Mesenchymal stem cell (in vitro differentiated cells and primary cell): ENCODE data around the gene AP4B1.

ENCODE experiments used
- DNase-seq: peaks from one replicate; pipeline ENCODE4 v3.0.0-alpha.2; 2013
- H2AFZ ChIP-seq: one replicate; pipeline ENCODE4 v1.6.1; 2013; ENCODE audit warnings: low read depth, mild to moderate bottlenecking, control low read depth, inconsistent platforms, low read length, moderate library complexity
- H2AK5ac ChIP-seq: 2 replicates; pipeline ENCODE4 v1.6.1; 2013; ENCODE audit warnings: low read length, moderate library complexity, mild to moderate bottlenecking, inconsistent platforms; ENCODE audit not compliant: severe bottlenecking
- H2BK120ac ChIP-seq: one replicate; pipeline ENCODE4 v1.6.1; 2013; ENCODE audit warnings: low read depth, mild to moderate bottlenecking, inconsistent platforms, low read length, moderate library complexity
- H2BK12ac ChIP-seq, 2 experiments: one replicate each; pipeline ENCODE4 v1.6.1; 2013; ENCODE audit warnings: inconsistent platforms in 2 of 2, low read length in 2 of 2, mild to moderate bottlenecking in 2 of 2, moderate library complexity in 2 of 2, control low read depth in 1 of 2
- H2BK15ac ChIP-seq: one replicate; pipeline ENCODE4 v1.6.1; 2013; ENCODE audit warnings: mild to moderate bottlenecking, low read depth, inconsistent platforms; ENCODE audit not compliant: poor library complexity, severe bottlenecking
- H2BK5ac ChIP-seq: 2 replicates; pipeline ENCODE4 v1.6.1; 2013; ENCODE audit warnings: low read depth, mild to moderate bottlenecking, low read length, control low read depth, inconsistent platforms; ENCODE audit not compliant: poor library complexity, severe bottlenecking
- H3K14ac ChIP-seq, 2 experiments: one replicate each; pipeline ENCODE4 v1.6.1; 2013; ENCODE audit warnings: inconsistent platforms in 2 of 2, low read length in 2 of 2, control low read depth in 1 of 2, mild to moderate bottlenecking in 1 of 2, moderate library complexity in 1 of 2
- H3K18ac ChIP-seq, 2 experiments: one replicate each; pipeline ENCODE4 v1.6.1; 2013; ENCODE audit warnings: inconsistent platforms in 2 of 2, low read length in 2 of 2, control low read depth in 1 of 2, low read depth in 1 of 2, mild to moderate bottlenecking in 1 of 2
- H3K23ac ChIP-seq, 2 experiments: one replicate each; pipeline ENCODE4 v1.6.1; 2013; ENCODE audit warnings: inconsistent platforms in 2 of 2, low read length in 2 of 2, mild to moderate bottlenecking in 2 of 2, moderate library complexity in 2 of 2, control low read depth in 1 of 2
- H3K27ac ChIP-seq: 2 replicates; pipeline ENCODE4 v1.5.1; 2013; ENCODE audit warnings: mild to moderate bottlenecking, moderate library complexity, low read length, control low read depth, inconsistent platforms; ENCODE audit not compliant: poor library complexity, severe bottlenecking
- H3K27me3 ChIP-seq, 2 experiments: 2 replicates each; pipeline versions ENCODE4 v1.6.1 to v1.7.0; 2013; ENCODE audit warnings: low read length in 2 of 2, mild to moderate bottlenecking in 2 of 2, moderate library complexity in 2 of 2, control low read depth in 1 of 2, inconsistent platforms in 1 of 2; ENCODE audit not compliant: control insufficient read depth in 1 of 2, insufficient read depth in 1 of 2
- H3K36me3 ChIP-seq, 2 experiments: 2 replicates each; pipeline versions ENCODE4 v1.6.1 to v1.7.0; 2013; ENCODE audit warnings: low read length in 2 of 2, control low read depth in 1 of 2, inconsistent platforms in 1 of 2, low read depth in 1 of 2, mild to moderate bottlenecking in 1 of 2; ENCODE audit not compliant: insufficient read depth in 2 of 2, control insufficient read depth in 1 of 2
- H3K4ac ChIP-seq, 2 experiments: one replicate each; pipeline ENCODE4 v1.6.1; 2013; ENCODE audit warnings: inconsistent platforms in 2 of 2, low read length in 2 of 2, mild to moderate bottlenecking in 2 of 2, moderate library complexity in 2 of 2, control low read depth in 1 of 2, low read depth in 1 of 2
- H3K4me1 ChIP-seq: 2 replicates; pipeline ENCODE4 v1.6.1; 2013; ENCODE audit warnings: low read depth, low read length, control low read depth; ENCODE audit not compliant: control insufficient read depth, insufficient read depth
- H3K4me2 ChIP-seq: 2 replicates; pipeline ENCODE4 v1.6.1; 2013; ENCODE audit warnings: low read length, mild to moderate bottlenecking, inconsistent platforms; ENCODE audit not compliant: poor library complexity, severe bottlenecking
- H3K4me3 ChIP-seq, 2 experiments: 2 replicates each; pipeline versions ENCODE4 v1.5.1 to v1.7.0; 2013; ENCODE audit warnings: low read length in 2 of 2, mild to moderate bottlenecking in 2 of 2, control low read depth in 1 of 2, low read depth in 1 of 2; ENCODE audit not compliant: insufficient read depth in 1 of 2
- H3K79me1 ChIP-seq: replicated peaks from 2 replicates; pipeline ENCODE4 v1.6.1; 2013; ENCODE audit warnings: mild to moderate bottlenecking, control low read depth, low read length, inconsistent platforms; ENCODE audit not compliant: poor library complexity, severe bottlenecking
- H3K9ac ChIP-seq: 2 replicates; pipeline ENCODE4 v1.7.0; 2013; ENCODE audit warnings: mild to moderate bottlenecking, low read length, moderate library complexity
- H3K9me3 ChIP-seq: 2 replicates; pipeline ENCODE4 v1.7.0; 2013; ENCODE audit warnings: mild to moderate bottlenecking, low read length; ENCODE audit not compliant: control insufficient read depth
- H4K8ac ChIP-seq: one replicate; pipeline ENCODE4 v1.6.1; 2013; ENCODE audit warnings: inconsistent platforms, mild to moderate bottlenecking, low read length, moderate library complexity
- H4K91ac ChIP-seq: one replicate; pipeline ENCODE4 v1.6.1; 2013; ENCODE audit warnings: mild to moderate bottlenecking, low read length, inconsistent platforms
- WGBS: methylation state at CpG from one replicate; pipeline ENCODE4 v1.1.7; 2013; ENCODE audit warnings: mixed read lengths; 5-methylcytosine and 5-hydroxymethylcytosine counted together

AP4B1 gene

DNA sequence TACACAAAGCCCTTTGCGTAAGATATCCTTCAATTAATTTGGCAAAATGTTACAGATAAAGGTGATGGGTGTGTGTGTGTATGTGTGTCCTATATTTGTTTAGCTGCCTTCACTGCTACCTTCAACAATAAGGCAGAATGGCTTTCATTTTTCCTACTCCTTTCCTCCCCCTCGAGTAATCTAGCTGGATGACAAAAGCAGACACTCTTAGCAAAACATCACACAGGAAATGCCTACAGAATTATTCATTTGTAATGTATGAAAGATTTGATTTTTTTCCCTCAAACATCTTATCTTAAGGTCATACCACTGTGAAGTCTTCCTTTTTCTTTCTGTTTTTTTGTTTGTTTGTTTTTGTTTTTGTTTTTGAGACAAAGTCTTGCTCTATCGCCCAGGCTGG lies 43.7 kb downstream of the AP4B1 start:
- Histone ChIP-seq H3K79me1 (no peaks in the 10 kb centered on the region), H2AFZ (no peak overlapping the region), H3K23ac (no peak overlapping the region), H2BK120ac (no peak overlapping the region), H4K91ac (no peak overlapping the region), H3K18ac (peak overlapping the region in 1 of 2 experiments; percentile 21), H2AK5ac (no peak overlapping the region), H2BK12ac (no peak overlapping the region), H3K27ac (peak overlapping the region; percentile 55), H2BK15ac (no peak overlapping the region), H3K36me3 (no peaks in the 10 kb centered on the region), H3K4me1 (peaks cover 2% of the 10 kb centered on the region), H2BK5ac (no peak overlapping the region), H3K4ac (no peak overlapping the region), H3K4me3 (peak overlapping the region in 1 of 2 experiments; percentile 22), H3K27me3 (no peaks in the 10 kb centered on the region), H4K8ac (no peak overlapping the region), H3K9ac (peak overlapping the region; percentile 79), H3K14ac (no peak overlapping the region), H3K9me3 (no peaks in the 10 kb centered on the region), H3K4me2 (no peak overlapping the region)
- 65% methylated on average over 2 of the region's 3 CpGs for WGBS
- peak; percentile 67 for DNase-seq

DNA sequence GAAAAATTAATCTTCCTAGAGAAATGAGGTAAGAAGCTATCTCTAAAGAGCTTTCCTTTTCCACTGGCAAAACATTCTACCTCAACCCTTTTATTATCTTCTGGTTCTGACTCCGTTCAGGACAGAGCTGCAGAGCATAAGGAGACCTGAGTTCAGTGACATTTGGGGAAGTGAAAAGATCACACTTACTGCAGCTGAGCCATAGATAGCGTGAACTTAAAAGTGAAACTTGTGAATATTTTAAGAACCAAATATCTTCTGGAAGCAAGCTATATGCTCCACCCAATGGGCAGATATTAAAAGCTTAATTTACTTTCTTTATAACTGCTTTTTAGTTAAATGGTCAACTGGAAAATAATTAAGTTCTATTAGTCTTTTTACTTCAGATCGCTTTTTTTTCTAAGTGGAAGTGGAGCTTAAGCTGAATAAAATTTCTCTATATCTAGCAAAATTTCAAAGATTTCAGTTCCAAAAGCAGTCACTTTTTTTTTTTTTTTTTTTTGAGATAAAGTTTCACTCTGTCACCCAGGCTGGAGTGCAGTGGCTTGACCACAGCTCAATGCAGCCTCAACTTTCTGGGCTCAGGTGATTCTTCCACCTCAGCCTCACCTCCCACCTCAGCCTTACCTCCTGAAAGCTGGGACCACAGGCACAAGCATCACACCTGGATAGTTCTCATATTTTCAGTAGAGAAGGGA lies 45.0 kb downstream of the AP4B1 start:
- Histone ChIP-seq H2BK12ac (peak overlapping the region in 1 of 2 experiments; percentile 54), H3K27me3 (no peaks in the 10 kb centered on the region), H3K18ac (no peak overlapping the region), H3K79me1 (no peaks in the 10 kb centered on the region), H2AFZ (no peak overlapping the region), H3K4me2 (no peak overlapping the region), H3K9ac (peak overlapping the region; percentile 79), H2BK15ac (no peak overlapping the region), H3K14ac (no peak overlapping the region), H3K4ac (peak overlapping the region in 1 of 2 experiments; percentile 26), H2AK5ac (peak overlapping the region; percentile 92), H3K4me1 (peaks cover 2% of the 10 kb centered on the region), H2BK120ac (no peak overlapping the region), H3K36me3 (no peaks in the 10 kb centered on the region), H3K23ac (no peak overlapping the region), H3K27ac (no peak overlapping the region), H4K91ac (no peak overlapping the region), H3K9me3 (no peaks in the 10 kb centered on the region), H4K8ac (no peak overlapping the region), H2BK5ac (no peak overlapping the region), H3K4me3 (peak overlapping the region in 1 of 2 experiments; percentile 60)
- 100% methylated on average over 1 of the region's 3 CpGs for WGBS
- no peak for DNase-seq

DNA sequence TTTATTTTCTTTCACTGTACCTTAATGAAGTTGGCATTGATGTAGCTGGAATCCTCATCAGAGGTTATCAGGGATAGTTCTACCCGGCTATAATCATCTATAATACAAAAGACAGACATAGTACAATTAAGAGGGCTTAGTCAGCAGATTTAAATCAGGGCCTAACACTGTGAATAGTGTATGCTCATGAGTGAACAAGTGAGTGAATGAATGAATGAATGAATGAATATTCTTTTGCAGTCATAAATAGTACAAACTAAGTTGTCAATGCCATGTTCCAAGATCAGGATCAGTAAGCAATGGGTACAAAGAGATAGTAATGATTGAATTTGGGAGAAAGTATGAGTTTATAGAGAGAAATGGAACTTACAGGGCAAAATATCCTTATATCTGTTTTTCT lies 45.6 kb downstream of the AP4B1 start:
- H3K79me1 ChIP-seq: no peaks in the 10 kb centered on the region
- peaks cover 2% of the 10 kb centered on the region for H3K4me1 ChIP-seq
- H3K27ac ChIP-seq: no peak overlapping the region
- no peak overlapping the region for H3K18ac ChIP-seq
- H4K91ac ChIP-seq: no peak overlapping the region
- WGBS: 100% methylated on average over 1 of the region's 1 CpG
- H3K14ac ChIP-seq: no peak overlapping the region
- no peaks in the 10 kb centered on the region for H3K9me3 ChIP-seq
- no peaks in the 10 kb centered on the region for H3K36me3 ChIP-seq
- H2AK5ac ChIP-seq: no peak overlapping the region
- no peak overlapping the region for H4K8ac ChIP-seq
- no peak for DNase-seq
- no peak overlapping the region for H3K4ac ChIP-seq
- H3K9ac ChIP-seq: peak overlapping the region; percentile 79
- H3K4me2 ChIP-seq: no peak overlapping the region
- no peak overlapping the region for H2BK15ac ChIP-seq
- H2AFZ ChIP-seq: no peak overlapping the region
- no peak overlapping the region for H2BK120ac ChIP-seq
- H3K27me3 ChIP-seq: no peaks in the 10 kb centered on the region
- no peak overlapping the region for H3K23ac ChIP-seq
- H2BK12ac ChIP-seq: no peak overlapping the region
- no peak overlapping the region for H2BK5ac ChIP-seq
- peak overlapping the region in 1 of 2 experiments; percentile 60 for H3K4me3 ChIP-seq

DNA sequence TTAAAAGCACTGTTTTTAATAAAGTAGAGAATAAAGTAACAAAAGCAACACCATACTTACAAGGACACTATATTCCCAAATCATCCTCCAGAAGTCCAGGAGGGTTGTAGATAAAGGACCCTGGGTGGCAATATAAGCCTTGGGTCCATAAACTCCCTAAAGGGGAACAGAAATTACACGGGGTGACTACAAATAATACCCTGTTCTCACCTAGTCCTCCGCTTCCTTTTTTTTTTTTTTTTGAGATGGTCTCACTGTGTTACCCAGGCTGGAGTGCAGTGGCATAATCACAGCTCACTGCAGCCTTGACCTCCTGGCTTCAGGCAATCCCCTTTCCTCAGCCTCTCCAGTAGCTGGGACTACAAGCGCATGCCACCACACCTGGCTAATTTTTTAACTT lies 46.2 kb downstream of the AP4B1 start:
- no peak overlapping the region for H2AFZ ChIP-seq
- no peaks in the 10 kb centered on the region for H3K9me3 ChIP-seq
- no peak overlapping the region for H2BK120ac ChIP-seq
- no peak overlapping the region for H3K18ac ChIP-seq
- no peaks in the 10 kb centered on the region for H3K79me1 ChIP-seq
- no peak overlapping the region for H2BK12ac ChIP-seq
- H2BK5ac ChIP-seq: no peak overlapping the region
- no peak overlapping the region for H3K14ac ChIP-seq
- no peak overlapping the region for H4K91ac ChIP-seq
- 100% methylated on average over 3 of the region's 3 CpGs for WGBS
- no peak overlapping the region for H4K8ac ChIP-seq
- peaks cover 2% of the 10 kb centered on the region for H3K4me1 ChIP-seq
- H3K4ac ChIP-seq: no peak overlapping the region
- H3K27ac ChIP-seq: no peak overlapping the region
- H3K27me3 ChIP-seq: no peaks in the 10 kb centered on the region
- no peak overlapping the region for H3K4me2 ChIP-seq
- H3K36me3 ChIP-seq: no peaks in the 10 kb centered on the region
- H3K23ac ChIP-seq: no peak overlapping the region
- H2AK5ac ChIP-seq: no peak overlapping the region
- no peak overlapping the region for H3K9ac ChIP-seq
- H2BK15ac ChIP-seq: no peak overlapping the region
- DNase-seq: no peak
- H3K4me3 ChIP-seq: no peak overlapping the region
